GM23248 (cell line): Measurements from ENCODE around the gene PDE6H. TPM values are rescaled to one million over a fixed set of nuclear protein-coding genes. Genes with fewer than 3 reads are reported as not detected.

Source experiments
- DNase-seq: peaks from one replicate; pipeline ENCODE4 v3.0.0-alpha.2; 2015
- H2AFZ ChIP-seq: fragments of 200-600 bp; sonication (generic); 2 replicates; pipeline ENCODE4 v1.6.1; 2016; ENCODE audit warnings: antibody characterized with exemption
- H3F3A ChIP-seq: fragments of 200-600 bp; sonication (generic); 2 replicates; pipeline ENCODE4 v1.6.1; 2016; ENCODE audit warnings: mild to moderate bottlenecking, antibody characterized with exemption, mixed run types; ENCODE audit not compliant: insufficient read depth
- H3K27ac ChIP-seq: fragments of 200-600 bp; sonication (generic); 2 replicates; pipeline ENCODE4 v1.5.1; 2016; ENCODE audit warnings: mild to moderate bottlenecking
- H3K27me3 ChIP-seq: fragments of 200-600 bp; sonication (generic); replicated peaks from 2 replicates; pipeline ENCODE4 v1.6.1; 2016; ENCODE audit warnings: mild to moderate bottlenecking; ENCODE audit not compliant: insufficient read depth
- H3K36me3 ChIP-seq: fragments of 200-600 bp; sonication (generic); 2 replicates; pipeline ENCODE4 v1.6.1; 2016; ENCODE audit warnings: low read depth, mild to moderate bottlenecking
- H3K4me1 ChIP-seq: fragments of 200-600 bp; sonication (generic); 2 replicates; pipeline ENCODE4 v1.6.1; 2016; ENCODE audit warnings: mild to moderate bottlenecking; ENCODE audit not compliant: insufficient read depth
- H3K4me2 ChIP-seq: fragments of 200-600 bp; sonication (generic); one replicate; pipeline ENCODE4 v1.6.1; 2016; ENCODE audit warnings: mild to moderate bottlenecking; ENCODE audit not compliant: unreplicated experiment
- H3K4me3 ChIP-seq: fragments of 200-600 bp; sonication (generic); 2 replicates; pipeline ENCODE4 v1.5.1; 2016; ENCODE audit warnings: mild to moderate bottlenecking
- H3K79me2 ChIP-seq: fragments of 200-600 bp; sonication (generic); 2 replicates; pipeline ENCODE4 v1.6.1; 2016; ENCODE audit warnings: mild to moderate bottlenecking; ENCODE audit not compliant: insufficient read depth
- H3K9ac ChIP-seq: fragments of 200-600 bp; sonication (generic); 2 replicates; pipeline ENCODE4 v1.6.1; 2016; ENCODE audit warnings: mild to moderate bottlenecking
- H3K9me2 ChIP-seq: fragments of 200-600 bp; sonication (generic); 2 replicates; pipeline ENCODE4 v1.6.1; 2016; ENCODE audit warnings: mixed run types, mild to moderate bottlenecking, moderate library complexity; ENCODE audit not compliant: insufficient read depth
- H3K9me3 ChIP-seq: fragments of 200-600 bp; sonication (generic); one replicate; pipeline ENCODE4 v1.6.1; 2017; ENCODE audit warnings: low read depth
- H4K20me1 ChIP-seq: fragments of 200-600 bp; sonication (generic); 2 replicates; pipeline ENCODE4 v1.6.0; 2016; ENCODE audit not compliant: insufficient read depth
- EZH2 ChIP-seq: fragments of 200-600 bp; sonication (generic); IDR thresholded peaks from 2 replicates; pipeline ENCODE4 v1.6.1; 2018; ENCODE audit warnings: antibody characterized with exemption, mild to moderate bottlenecking; ENCODE audit not compliant: insufficient read depth, poor library complexity, severe bottlenecking
- EZH2phosphoT487 ChIP-seq: fragments of 200-600 bp; sonication (generic); IDR thresholded peaks from 2 replicates; pipeline ENCODE4 v1.6.1; 2018; ENCODE audit warnings: antibody characterized with exemption, moderate library complexity, mild to moderate bottlenecking, low read depth; ENCODE audit not compliant: insufficient read depth
- WGBS, 2 experiments: methylation state at CpG; one replicate each; pipeline ENCODE4 v1.1.6; 2015 to 2017; ENCODE audit warnings: low lambda C conversion rate in 2 of 2, low coverage in 1 of 2; ENCODE audit errors: missing lambda C conversion rate in 2 of 2; 5-methylcytosine and 5-hydroxymethylcytosine counted together
- in situ Hi-C: fragments of 300-500 bp; cut with MboI; formaldehyde crosslinking; loops from 2 replicates; pipeline ENCODE4 v1.15.0; 2020
- polyA plus RNA-seq: library from polyadenylated mRNA; unstranded; fragments of >200 nt; fragmentation: Nextera tagmentation; extraction: Ambion mirVana; gene quantifications from 2 replicates; pipeline ENCODE4 v1.2.1, GENCODE V29; 2016
- total RNA-seq: library from RNA; depleted of rRNA; stranded (reverse); fragments of >200 nt; shearing (Covaris generic); gene quantifications from 2 replicates; pipeline ENCODE4 v1.2.3, GENCODE V29; 2014; rRNA removed

Gene PDE6H
- total and polyA plus RNA-seq, 2 experiments from 2014 or later, result not detected

DNA sequence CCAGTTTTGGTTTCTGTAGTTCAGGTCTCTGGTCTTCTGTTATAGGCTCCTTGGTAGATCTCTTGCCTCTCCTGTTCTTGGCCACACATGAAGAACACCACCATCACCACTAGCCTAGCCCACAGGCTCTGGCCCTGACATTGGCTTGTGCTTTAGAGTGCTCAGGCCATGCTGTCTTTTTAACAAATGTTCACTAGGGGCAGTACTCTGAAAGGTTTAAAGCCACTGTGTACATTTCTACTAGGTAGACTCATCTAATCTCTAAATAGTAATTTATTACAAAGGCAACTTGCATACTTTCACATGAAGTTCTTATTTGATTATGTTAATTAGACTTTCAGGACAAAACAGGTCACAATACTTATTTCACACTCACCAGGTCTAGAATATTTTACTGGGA, 38.3 kb downstream of the PDE6H start:
- in situ Hi-C loops, result no loop called here
- Histone ChIP-seq H2AFZ (no peak overlapping the region), H3K27ac (no peak overlapping the region), H4K20me1 (no peaks in the 10 kb centered on the region), H3K27me3 (peaks cover 11% of the 10 kb centered on the region; the same call in 1 of the 2 replicates), H3K4me1 (no peaks in the 10 kb centered on the region), H3K36me3 (no peaks in the 10 kb centered on the region), H3K4me2 (no peak overlapping the region), H3K9me3 (no peaks in the 10 kb centered on the region), H3K79me2 (no peaks in the 10 kb centered on the region), H3K4me3 (no peak overlapping the region), H3K9ac (no peak overlapping the region), H3K9me2 (no peaks in the 10 kb centered on the region), H3F3A (no peaks in the 10 kb centered on the region)
- DNase-seq, result peak; percentile 11
- no peak for TF ChIP-seq EZH2phosphoT487
- TF ChIP-seq EZH2, result no peak

DNA sequence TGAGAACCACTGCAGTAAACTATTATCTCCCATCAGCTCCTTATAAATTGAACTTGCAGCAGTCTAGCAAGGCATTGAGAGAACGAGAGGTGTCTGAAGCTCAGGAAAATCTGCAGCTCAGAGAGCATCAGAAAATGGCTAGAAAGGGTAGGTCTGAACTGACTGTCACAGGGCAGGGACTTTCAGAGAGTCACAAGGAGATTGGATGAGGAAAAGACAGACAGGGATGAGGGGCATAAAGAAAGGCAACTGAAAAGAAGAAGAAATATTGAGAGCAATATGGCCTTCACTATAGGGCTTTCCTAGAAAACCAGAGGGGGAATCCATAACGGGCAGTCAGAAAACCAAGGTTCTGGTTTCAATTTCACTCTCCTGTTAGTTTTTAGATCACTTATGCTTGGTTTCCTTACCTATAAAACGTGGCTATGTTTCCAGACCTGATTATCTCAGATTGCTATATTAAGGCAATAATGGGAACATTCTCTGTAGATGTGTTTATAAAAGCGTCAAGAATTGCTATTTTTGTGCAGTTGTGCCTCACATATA, 40.9 kb downstream of the PDE6H start:
- no peak overlapping the region for H3K4me3 ChIP-seq
- no peak overlapping the region for H3K27ac ChIP-seq
- no peaks in the 10 kb centered on the region for H3K36me3 ChIP-seq
- no peaks in the 10 kb centered on the region for H3K4me1 ChIP-seq
- H3K79me2 ChIP-seq, result no peaks in the 10 kb centered on the region
- in situ Hi-C loops, result no loop called here
- H4K20me1 ChIP-seq, result no peaks in the 10 kb centered on the region
- no peak overlapping the region for H3K4me2 ChIP-seq
- DNase-seq, result no peak
- 0 out of 2 replicates have a peak, but pooled peaks cover 4% of the 10 kb centered on the region for H3K27me3 ChIP-seq
- WGBS, 2 experiments, result 27 to 33% methylated on average over 4 of the region's 4 CpGs
- H3K9me3 ChIP-seq, result no peaks in the 10 kb centered on the region
- H3K9ac ChIP-seq, result no peak overlapping the region
- no peak overlapping the region for H2AFZ ChIP-seq
- no peak for TF ChIP-seq EZH2
- no peak for TF ChIP-seq EZH2phosphoT487
- no peaks in the 10 kb centered on the region for H3F3A ChIP-seq
- no peaks in the 10 kb centered on the region for H3K9me2 ChIP-seq

DNA sequence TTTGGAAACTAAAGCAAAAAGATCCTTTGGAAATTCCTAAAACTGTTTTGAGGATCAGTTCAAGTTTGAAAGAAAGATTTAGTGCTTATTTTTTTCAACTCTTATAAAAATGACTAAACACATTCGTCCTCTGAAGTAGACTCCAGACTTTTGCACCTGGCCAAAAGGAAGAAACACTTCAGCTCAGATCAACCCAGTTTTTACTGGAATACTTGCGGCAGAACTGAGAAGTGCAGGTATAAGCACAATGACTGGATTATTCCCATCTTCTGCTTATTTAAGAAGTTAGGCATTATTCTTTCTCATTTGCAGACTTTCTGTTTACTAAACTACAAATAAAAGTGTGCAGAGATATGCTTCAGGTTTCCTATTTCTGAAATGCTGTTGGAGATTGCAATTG, 41.9 kb downstream of the PDE6H start:
- H3K4me3 ChIP-seq, result no peak overlapping the region
- TF ChIP-seq EZH2phosphoT487, result no peak
- TF ChIP-seq EZH2, result no peak
- in situ Hi-C loops, result no loop called here

DNA sequence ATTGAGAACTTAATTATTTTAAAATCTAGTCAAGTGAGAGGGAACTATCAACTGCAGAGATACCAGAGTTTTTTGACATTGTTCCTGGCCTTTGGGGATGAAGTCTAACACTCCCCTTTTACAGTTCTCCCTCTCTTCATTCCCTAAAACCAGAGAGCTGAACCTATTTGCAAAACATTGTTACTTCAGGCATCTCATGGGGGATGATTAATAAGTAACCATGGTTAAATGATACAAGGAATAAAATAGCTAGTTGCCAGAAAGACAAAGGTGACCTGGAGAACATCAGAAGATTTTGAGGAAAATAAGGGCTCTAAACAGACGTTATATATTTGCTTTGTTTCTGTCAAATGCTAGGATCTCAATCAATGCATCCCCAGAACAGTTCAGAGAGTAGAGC, 42.3 kb downstream of the PDE6H start:
- in situ Hi-C loops, result no loop called here
- H3K27ac ChIP-seq, result no peak overlapping the region
- H3K4me2 ChIP-seq, result no peak overlapping the region
- 0 to 3% methylated on average over 1 of the region's 1 CpG for WGBS, 2 experiments
- no peak overlapping the region for H2AFZ ChIP-seq
- no peaks in the 10 kb centered on the region for H3K79me2 ChIP-seq
- no peak overlapping the region for H3K4me3 ChIP-seq
- no peaks in the 10 kb centered on the region for H3K36me3 ChIP-seq
- no peaks in the 10 kb centered on the region for H3F3A ChIP-seq
- TF ChIP-seq EZH2phosphoT487 (no peak), EZH2 (no peak)
- H3K9me2 ChIP-seq, result no peaks in the 10 kb centered on the region
- H4K20me1 ChIP-seq, result no peaks in the 10 kb centered on the region
- H3K27me3 ChIP-seq, result 0 out of 2 replicates have a peak, but pooled peaks cover 4% of the 10 kb centered on the region
- H3K9me3 ChIP-seq, result no peaks in the 10 kb centered on the region
- no peak overlapping the region for H3K9ac ChIP-seq
- no peaks in the 10 kb centered on the region for H3K4me1 ChIP-seq
- no peak for DNase-seq

More for the DNA sequence above, 41.9 kb downstream of the PDE6H start:
- Histone ChIP-seq H3K9ac (no peak overlapping the region), H3K27ac (no peak overlapping the region), H3K27me3 (0 out of 2 replicates have a peak, but pooled peaks cover 4% of the 10 kb centered on the region), H3F3A (no peaks in the 10 kb centered on the region), H3K9me3 (no peaks in the 10 kb centered on the region), H3K4me2 (no peak overlapping the region), H3K4me1 (no peaks in the 10 kb centered on the region), H3K79me2 (no peaks in the 10 kb centered on the region), H3K36me3 (no peaks in the 10 kb centered on the region), H3K9me2 (no peaks in the 10 kb centered on the region), H2AFZ (no peak overlapping the region), H4K20me1 (no peaks in the 10 kb centered on the region)
- whole genome bisulfite sequencing, 2 experiments, result 49 to 51% methylated on average over 2 of the region's 2 CpGs
- DNase-seq, result no peak

DNA sequence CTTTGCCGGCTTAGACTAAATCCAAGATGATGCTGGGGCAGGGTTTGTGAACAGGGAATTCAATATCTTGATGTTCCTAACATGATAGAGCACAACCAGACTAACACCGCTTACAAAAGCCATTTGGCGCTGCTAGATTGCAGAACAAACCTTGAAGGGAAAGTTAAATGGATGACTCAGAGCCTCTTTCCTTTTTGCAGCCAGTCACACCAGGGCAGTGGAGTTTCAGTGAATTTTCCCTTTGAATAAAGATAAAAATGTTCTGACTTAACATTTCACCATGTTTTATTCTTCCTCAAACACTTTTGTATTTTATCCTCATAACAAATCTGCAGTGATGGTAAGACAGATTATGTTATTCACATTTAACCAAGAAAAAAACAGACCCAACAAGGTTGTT, 47.3 kb downstream of the PDE6H start:
- no peak overlapping the region for H3K4me2 ChIP-seq
- no peaks in the 10 kb centered on the region for H3K79me2 ChIP-seq
- H3K27ac ChIP-seq, result no peak overlapping the region
- H3K9me2 ChIP-seq, result no peaks in the 10 kb centered on the region
- whole genome bisulfite sequencing, 2 experiments, result 69 to 72% methylated on average over 3 of the region's 3 CpGs
- H3K4me3 ChIP-seq, result no peak overlapping the region
- H2AFZ ChIP-seq, result no peak overlapping the region
- no peaks in the 10 kb centered on the region for H4K20me1 ChIP-seq
- no peaks in the 10 kb centered on the region for H3K4me1 ChIP-seq
- in situ Hi-C loops, result no loop called here
- no peaks in the 10 kb centered on the region for H3F3A ChIP-seq
- no peak for TF ChIP-seq EZH2
- no peak for TF ChIP-seq EZH2phosphoT487
- no peak overlapping the region for H3K9ac ChIP-seq
- 0 out of 2 replicates have a peak, but pooled peaks cover 8% of the 10 kb centered on the region for H3K27me3 ChIP-seq
- no peaks in the 10 kb centered on the region for H3K36me3 ChIP-seq
- no peaks in the 10 kb centered on the region for H3K9me3 ChIP-seq
- no peak for DNase-seq

Other genes with a start within 250 kb of the PDE6H start
- gene WBP11, start 169.6 kb upstream of the PDE6H start, total RNA-seq, result 5.5 and 11.8 TPM in 2 replicates
- 44.0 and 46.1 TPM in 2 replicates for gene WBP11, start 169.6 kb upstream of the PDE6H start, polyA plus RNA-seq
- 1.2 and 2.3 TPM in 2 replicates for gene C12orf60, start 169.4 kb upstream of the PDE6H start, total RNA-seq
- gene C12orf60, start 169.4 kb upstream of the PDE6H start, polyA plus RNA-seq, result 0.86 and 1.2 TPM in 2 replicates
- not detected in 2 replicates for gene SMCO3, start 158.9 kb upstream of the PDE6H start, total RNA-seq
- not detected in 2 replicates for gene SMCO3, start 158.9 kb upstream of the PDE6H start, polyA plus RNA-seq
- gene ART4, start 129.5 kb upstream of the PDE6H start, total RNA-seq, result not detected in 2 replicates
- gene ART4, start 129.5 kb upstream of the PDE6H start, polyA plus RNA-seq, result not detected in 2 replicates
- gene MGP, start 87.2 kb upstream of the PDE6H start, total RNA-seq, result 0.86 TPM in 1 of 2 replicates, not detected in the other
- 1.3 and 2.5 TPM in 2 replicates for gene MGP, start 87.2 kb upstream of the PDE6H start, polyA plus RNA-seq
- gene ERP27, start 34.5 kb upstream of the PDE6H start, total RNA-seq, result not detected in 2 replicates
- not detected in 2 replicates for gene ERP27, start 34.5 kb upstream of the PDE6H start, polyA plus RNA-seq
- gene ARHGDIB, start 11.4 kb upstream of the PDE6H start, total RNA-seq, result 8.3 and 8.5 TPM in 2 replicates
- gene ARHGDIB, start 11.4 kb upstream of the PDE6H start, polyA plus RNA-seq, result 10.4 and 13.4 TPM in 2 replicates
- gene RERG, start 248.4 kb downstream of the PDE6H start, total RNA-seq, result not detected in 2 replicates
- not detected in 2 replicates for gene RERG, start 248.4 kb downstream of the PDE6H start, polyA plus RNA-seq